Parathyroid adenoma (tissue), 2 donors: ENCODE data around the gene KDM3A.
A peak's percentile ranks its signal among the peaks of the same experiment; 100 is the strongest.

Experiments used
- H2AFZ ChIP-seq: fragments of 300-600 bp; sonication (generic); one replicate; pipeline ENCODE4 v1.7.0; 2017; ENCODE audit warnings: antibody characterized with exemption, mild to moderate bottlenecking
- H3K27ac ChIP-seq: fragments of 300-600 bp; sonication (generic); one replicate; pipeline ENCODE4 v1.7.0; 2017
- H3K27me3 ChIP-seq: fragments of 300-600 bp; sonication (generic); one replicate; pipeline ENCODE4 v1.7.0; 2017; ENCODE audit warnings: low read length; ENCODE audit not compliant: control insufficient read depth, insufficient read depth
- H3K36me3 ChIP-seq: fragments of 300-600 bp; sonication (generic); one replicate; pipeline ENCODE4 v1.7.0; 2017; ENCODE audit warnings: low read length; ENCODE audit not compliant: control insufficient read depth, insufficient read depth
- H3K4me1 ChIP-seq: fragments of 300-600 bp; sonication (generic); one replicate; pipeline ENCODE4 v1.7.0; 2017; ENCODE audit warnings: control low read depth
- H3K4me2 ChIP-seq: fragments of 300-600 bp; sonication (generic); one replicate; pipeline ENCODE4 v1.7.0; 2017; ENCODE audit warnings: low read length
- H3K4me3 ChIP-seq: fragments of 300-600 bp; sonication (generic); one replicate; pipeline ENCODE4 v1.7.0; 2017; ENCODE audit warnings: low read depth, low read length
- H3K79me2 ChIP-seq: fragments of 300-600 bp; sonication (generic); one replicate; pipeline ENCODE4 v1.7.0; 2017; ENCODE audit warnings: control low read depth
- H3K9ac ChIP-seq: fragments of 300-600 bp; sonication (generic); one replicate; pipeline ENCODE4 v1.7.0; 2017; ENCODE audit warnings: mild to moderate bottlenecking
- H3K9me3 ChIP-seq: fragments of 300-600 bp; sonication (generic); one replicate; pipeline ENCODE4 v1.7.0; 2017; ENCODE audit warnings: low read length; ENCODE audit not compliant: control insufficient read depth
- CTCF ChIP-seq: fragments of 300-600 bp; sonication (generic); IDR thresholded peaks from one replicate; pipeline ENCODE4 v1.7.0; 2017; ENCODE audit warnings: antibody characterized with exemption, mild to moderate bottlenecking
- donor health status: primary hyperparathyroidism.

The KDM3A gene

GRCh38 chr2:86476918-86477317 is 35.7 kb downstream of the KDM3A start:
- Histone ChIP-seq H3K9me3 (no peaks in the 10 kb centered on the region), H3K27me3 (no peaks in the 10 kb centered on the region), H3K4me3 (no peak overlapping the region), H3K9ac (no peak overlapping the region), H3K4me2 (no peak overlapping the region), H3K4me1 (no peaks in the 10 kb centered on the region), H2AFZ (no peak overlapping the region), H3K27ac (no peak overlapping the region), H3K36me3 (no peaks in the 10 kb centered on the region), H3K79me2 (peaks cover 2% of the 10 kb centered on the region)
- TF ChIP-seq CTCF: no peak

GRCh38 chr2:86477349-86477748 is 36.2 kb downstream of the KDM3A start:
- H3K27ac ChIP-seq: no peak overlapping the region
- no peak overlapping the region for H3K4me3 ChIP-seq
- H3K27me3 ChIP-seq: no peaks in the 10 kb centered on the region
- H2AFZ ChIP-seq: no peak overlapping the region
- peaks cover 2% of the 10 kb centered on the region for H3K79me2 ChIP-seq
- no peaks in the 10 kb centered on the region for H3K36me3 ChIP-seq
- no peak overlapping the region for H3K4me2 ChIP-seq
- H3K9ac ChIP-seq: no peak overlapping the region
- no peaks in the 10 kb centered on the region for H3K9me3 ChIP-seq
- no peak for TF ChIP-seq CTCF
- no peaks in the 10 kb centered on the region for H3K4me1 ChIP-seq

- Histone ChIP-seq H3K9ac (no peak overlapping the region), H3K4me1 (no peaks in the 10 kb centered on the region), H3K27me3 (no peaks in the 10 kb centered on the region), H3K79me2 (no peaks in the 10 kb centered on the region), H3K4me2 (no peak overlapping the region), H3K27ac (no peak overlapping the region), H3K9me3 (no peaks in the 10 kb centered on the region), H2AFZ (no peak overlapping the region), H3K36me3 (no peaks in the 10 kb centered on the region), H3K4me3 (no peak overlapping the region)
- TF ChIP-seq CTCF: no peak
Measured at GRCh38 chr2:86480105-86480504, 38.9 kb downstream of the KDM3A start.

GRCh38 chr2:86482034-86482433 is 40.9 kb downstream of the KDM3A start:
- no peaks in the 10 kb centered on the region for H3K4me1 ChIP-seq
- no peaks in the 10 kb centered on the region for H3K27me3 ChIP-seq
- no peaks in the 10 kb centered on the region for H3K36me3 ChIP-seq
- H3K9ac ChIP-seq: no peak overlapping the region
- H3K4me2 ChIP-seq: no peak overlapping the region
- H3K4me3 ChIP-seq: no peak overlapping the region
- TF ChIP-seq CTCF: no peak
- no peaks in the 10 kb centered on the region for H3K79me2 ChIP-seq
- peak overlapping the region; percentile 5 for H3K27ac ChIP-seq
- no peaks in the 10 kb centered on the region for H3K9me3 ChIP-seq
- no peak overlapping the region for H2AFZ ChIP-seq

GRCh38 chr2:86484385-86484784 is 43.2 kb downstream of the KDM3A start:
- Histone ChIP-seq H3K9ac (no peak overlapping the region), H3K4me2 (no peak overlapping the region), H3K9me3 (no peaks in the 10 kb centered on the region), H3K36me3 (no peaks in the 10 kb centered on the region), H3K4me1 (no peaks in the 10 kb centered on the region), H3K27me3 (no peaks in the 10 kb centered on the region), H2AFZ (no peak overlapping the region), H3K4me3 (no peak overlapping the region), H3K27ac (no peak overlapping the region), H3K79me2 (no peaks in the 10 kb centered on the region)
- TF ChIP-seq CTCF: no peak
